ENCODE measurements around the gene SH3YL1.

The SH3YL1 gene

GRCh38 chr2:216068-216467 is 47.8 kb downstream of the SH3YL1 start:
- Histone ChIP-seq H3K79me2 (ENCODE audit: low read length) (no peaks in the 10 kb centered on the region), H3K9ac (ENCODE audit: low read length) (no peak overlapping the region), H2AFZ (ENCODE audit: low read length) (no peak overlapping the region), H3K27ac (ENCODE audit: low read length) (no peak overlapping the region), H3K4me1 (ENCODE audit: low read length) (no peaks in the 10 kb centered on the region), H3K9me3 (replicated peaks; ENCODE audit: insufficient read depth, low read length) (no peaks in the 10 kb centered on the region), H3K36me3 (replicated peaks; ENCODE audit: insufficient read depth, low read length) (no peaks in the 10 kb centered on the region), H3K9me2 (replicated peaks; ENCODE audit: insufficient read depth, low read length) (no peaks in the 10 kb centered on the region), H3K4me2 (ENCODE audit: low read depth, low read length) (no peak overlapping the region), H3K27me3 (replicated peaks; ENCODE audit: insufficient read depth, low read length) (no peaks in the 10 kb centered on the region), H3K4me3 (ENCODE audit: low read length) (no peak overlapping the region), H4K20me1 (ENCODE audit: insufficient read depth, low read length) (no peaks in the 10 kb centered on the region), H3F3A (ENCODE audit: insufficient read depth, low read length) (no peaks in the 10 kb centered on the region)
- no peak for TF ChIP-seq EZH2phosphoT487 (IDR thresholded peaks at IDR 0.05; ENCODE audit: low read length)
- TF ChIP-seq CTCF (IDR thresholded peaks at IDR 0.05; ENCODE audit: low read length), result no peak
- no peak for TF ChIP-seq EZH2 (optimal IDR thresholded peaks at IDR 0.05; ENCODE audit: low read depth, low read length)
- DNase-seq, result no peak

- Histone ChIP-seq H3K4me2 (ENCODE audit: low read depth, low read length) (no peak overlapping the region), H3K9me2 (replicated peaks; ENCODE audit: insufficient read depth, low read length) (no peaks in the 10 kb centered on the region), H2AFZ (ENCODE audit: low read length) (no peak overlapping the region), H3F3A (ENCODE audit: insufficient read depth, low read length) (no peaks in the 10 kb centered on the region), H4K20me1 (ENCODE audit: insufficient read depth, low read length) (no peaks in the 10 kb centered on the region), H3K9me3 (replicated peaks; ENCODE audit: insufficient read depth, low read length) (no peaks in the 10 kb centered on the region), H3K4me1 (ENCODE audit: low read length) (no peaks in the 10 kb centered on the region), H3K9ac (ENCODE audit: low read length) (no peak overlapping the region), H3K79me2 (ENCODE audit: low read length) (no peaks in the 10 kb centered on the region), H3K4me3 (ENCODE audit: low read length) (no peak overlapping the region), H3K27me3 (replicated peaks; ENCODE audit: insufficient read depth, low read length) (no peaks in the 10 kb centered on the region), H3K36me3 (replicated peaks; ENCODE audit: insufficient read depth, low read length) (no peaks in the 10 kb centered on the region), H3K27ac (ENCODE audit: low read length) (no peak overlapping the region)
- DNase-seq, result no peak
- TF ChIP-seq CTCF (IDR thresholded peaks at IDR 0.05; ENCODE audit: low read length) (no peak), EZH2 (optimal IDR thresholded peaks at IDR 0.05; ENCODE audit: low read depth, low read length) (no peak), EZH2phosphoT487 (IDR thresholded peaks at IDR 0.05; ENCODE audit: low read length) (no peak)
Measured at GRCh38 chr2:213932-214693, 49.7 kb downstream of the SH3YL1 start.

- H3K4me3 ChIP-seq (ENCODE audit: low read length), result no peak overlapping the region
- TF ChIP-seq CTCF (IDR thresholded peaks at IDR 0.05; ENCODE audit: low read length) (no peak), EZH2phosphoT487 (IDR thresholded peaks at IDR 0.05; ENCODE audit: low read length) (no peak), EZH2 (optimal IDR thresholded peaks at IDR 0.05; ENCODE audit: low read depth, low read length) (no peak)
- no peaks in the 10 kb centered on the region for H3K4me1 ChIP-seq (ENCODE audit: low read length)
- no peak overlapping the region for H3K9ac ChIP-seq (ENCODE audit: low read length)
- H3K27me3 ChIP-seq (replicated peaks; ENCODE audit: insufficient read depth, low read length), result no peaks in the 10 kb centered on the region
- H3K27ac ChIP-seq (ENCODE audit: low read length), result no peak overlapping the region
- no peak overlapping the region for H3K4me2 ChIP-seq (ENCODE audit: low read depth, low read length)
- no peaks in the 10 kb centered on the region for H4K20me1 ChIP-seq (ENCODE audit: insufficient read depth, low read length)
- no peaks in the 10 kb centered on the region for H3F3A ChIP-seq (ENCODE audit: insufficient read depth, low read length)
- DNase-seq, result no peak
- H3K79me2 ChIP-seq (ENCODE audit: low read length), result no peaks in the 10 kb centered on the region
- H3K9me2 ChIP-seq (replicated peaks; ENCODE audit: insufficient read depth, low read length), result no peaks in the 10 kb centered on the region
- no peaks in the 10 kb centered on the region for H3K36me3 ChIP-seq (replicated peaks; ENCODE audit: insufficient read depth, low read length)
- H2AFZ ChIP-seq (ENCODE audit: low read length), result no peak overlapping the region
- H3K9me3 ChIP-seq (replicated peaks; ENCODE audit: insufficient read depth, low read length), result no peaks in the 10 kb centered on the region
Measured at GRCh38 chr2:211486-212184, 52.2 kb downstream of the SH3YL1 start.

All from MM.1S (cell line).